DMS 273 treated with DMSO at 0.1 percent for 48 hours (cell line): ENCODE data around the gene XKRX.

Experiments
- DNase-seq: peaks from one replicate; lab custom pipeline; 2025; lab: John Stamatoyannopoulos, UW

XKRX gene

GRCh38 chrX:100895365-100896075 lies 33.2 kb downstream of the XKRX start:
- DNase-seq, result no peak

DNA sequence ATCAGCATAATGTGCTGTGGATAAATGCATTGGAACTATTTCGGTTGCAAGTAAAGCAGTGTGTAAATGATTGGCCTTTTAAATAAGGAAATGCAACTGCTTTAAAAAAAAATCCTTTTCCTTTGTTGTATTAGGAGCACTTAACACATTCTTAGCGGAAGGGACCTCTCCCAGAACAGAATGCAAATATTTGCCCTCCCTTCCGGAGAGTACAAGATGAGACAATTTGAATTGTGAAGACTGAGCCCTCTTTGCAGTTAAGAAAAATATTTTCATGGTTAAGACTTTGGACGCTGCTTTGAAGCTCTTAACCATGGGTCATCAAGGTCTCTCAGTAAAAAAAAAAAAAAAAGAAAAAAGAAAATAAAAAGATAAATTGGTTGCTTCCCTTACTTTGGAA lies 45.1 kb downstream of the XKRX start:
- DNase-seq, result no peak

DNA sequence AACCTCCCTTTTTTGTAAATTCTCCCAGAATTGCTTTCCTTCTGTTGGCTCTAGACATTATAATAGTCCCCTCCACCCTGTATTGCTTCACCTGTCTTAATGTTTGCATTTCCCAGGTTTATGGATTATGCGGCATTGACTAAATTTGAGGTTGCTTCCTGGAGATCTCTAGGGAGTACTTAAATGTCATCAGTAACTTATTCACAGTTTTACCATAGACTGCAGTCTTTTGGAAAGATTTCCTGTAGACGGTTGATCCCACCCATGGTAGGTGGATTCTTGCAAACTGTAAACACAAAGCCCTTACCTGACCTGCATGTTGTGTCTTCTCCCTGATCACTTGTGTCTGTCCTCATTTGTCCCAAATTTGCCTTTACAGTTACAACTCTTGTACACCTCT lies 48.3 kb downstream of the XKRX start:
- DNase-seq, result no peak

- no peak for DNase-seq
These were observed 54.4 kb downstream of the XKRX start, which contains the start of gene NOX1 for GRCh38 chrX:100874325-100874724. Gene NOX1 (minus strand): TSS chrX:100874359. CDS start chrX:100874139, 220 bp downstream.

GRCh38 chrX:100871594-100872560 lies 56.8 kb downstream of the XKRX start:
- no peak for DNase-seq

- no peak for DNase-seq
These were observed 58.2 kb downstream of the XKRX start for GRCh38 chrX:100870527-100870926.

DNA sequence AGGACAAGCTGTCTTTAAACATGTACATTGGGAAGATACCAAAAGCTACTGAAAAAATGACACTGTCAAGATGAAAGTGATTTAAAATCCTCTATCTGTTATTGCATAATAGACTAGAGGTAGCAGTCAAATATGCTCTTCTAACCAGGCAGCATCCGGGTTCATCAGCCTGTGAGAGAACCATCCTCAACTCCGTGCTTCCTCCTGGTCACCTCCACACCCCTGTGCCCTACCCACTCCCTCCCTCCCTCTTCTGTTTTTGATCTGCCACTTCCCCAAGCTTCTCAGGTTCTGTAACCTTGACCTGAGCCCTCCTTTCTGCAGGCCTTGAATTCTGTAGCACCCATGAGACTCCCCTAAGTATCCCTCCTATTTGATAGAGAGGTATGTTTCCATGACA lies 60.4 kb downstream of the XKRX start:
- DNase-seq, result no peak

DNA sequence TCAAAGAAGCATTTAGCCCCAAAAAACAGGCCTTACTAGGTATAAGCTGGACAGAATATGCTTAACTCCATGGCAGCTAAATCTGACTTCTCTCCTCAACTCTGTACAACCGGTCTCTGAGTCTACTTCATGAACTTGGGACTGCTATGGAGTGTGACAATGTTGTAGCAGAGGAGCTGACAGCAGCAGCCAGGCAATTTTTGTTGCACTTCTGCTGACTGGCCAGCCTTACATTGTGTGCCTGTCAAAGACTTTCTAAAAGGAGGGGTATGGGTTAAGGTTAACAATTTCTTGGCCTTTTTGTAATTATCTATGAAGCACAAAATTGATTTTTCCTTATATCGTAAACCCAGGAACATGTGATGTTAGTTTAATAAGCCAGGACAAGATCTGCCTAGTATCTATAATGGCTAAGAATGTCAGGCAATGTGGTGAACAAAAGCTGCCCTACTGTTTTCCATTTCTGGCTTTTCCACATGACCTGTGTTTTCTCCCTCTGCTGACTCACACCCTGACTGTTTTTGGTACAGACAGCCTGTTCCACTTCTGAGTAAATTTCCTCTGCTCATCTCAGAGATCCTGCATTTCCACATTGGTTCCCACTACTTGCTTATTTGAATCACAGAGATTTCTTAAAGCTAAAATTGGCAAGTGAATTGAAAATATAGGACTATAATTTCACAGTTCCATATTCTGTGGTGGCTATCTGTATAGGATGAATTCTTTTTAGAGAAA lies 63.9 kb downstream of the XKRX start:
- no peak for DNase-seq
